Right lung (tissue), 5 donors: ENCODE measurements around the gene CRHR2. TPM values are rescaled to one million over a fixed set of nuclear protein-coding genes. Genes with fewer than 3 reads are reported as not detected.

Experiments
- DNase-seq, 2 donors: peaks; one replicate each; pipeline ENCODE4 v3.0.0-alpha.2; 2013
- polyA plus RNA-seq, 5 donors: library from polyadenylated mRNA; unstranded; fragments of 120-200 nt; gene quantifications; one replicate each; pipeline versions ENCODE4 v1.2.1 to v1.2.3, GENCODE V29; 2013; ENCODE audit warnings: inconsistent platforms in 1 of 5, low replicate concordance in 1 of 5; ENCODE audit not compliant: insufficient read length in 5 of 5, insufficient read depth in 1 of 5

The CRHR2 gene
- polyA plus RNA-seq, 5 donors, result 0.12 to 0.31 (median 0.26) TPM

DNA sequence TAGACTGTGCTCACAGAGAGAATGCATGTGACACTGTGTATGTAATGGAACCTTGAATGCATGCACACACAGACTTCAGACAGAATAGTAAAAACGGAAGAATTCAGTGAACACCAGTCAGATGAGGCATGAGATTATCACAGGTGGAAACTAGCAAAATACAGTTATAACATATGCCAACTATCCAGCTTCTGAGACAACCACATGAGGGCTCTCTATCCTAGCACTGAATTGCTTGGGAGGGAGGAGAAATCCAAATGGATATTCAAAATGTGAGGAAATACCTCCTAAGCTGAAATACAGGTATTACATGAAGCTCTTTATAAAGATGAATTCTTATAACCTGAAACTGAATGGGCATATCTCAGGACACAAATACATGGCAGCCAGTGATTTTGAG, 57.0 kb downstream of the CRHR2 start:
- no peak for DNase-seq

GRCh38 chr7:30618961-30619360, 63.3 kb downstream of the CRHR2 start:
- no peak for DNase-seq

DNA sequence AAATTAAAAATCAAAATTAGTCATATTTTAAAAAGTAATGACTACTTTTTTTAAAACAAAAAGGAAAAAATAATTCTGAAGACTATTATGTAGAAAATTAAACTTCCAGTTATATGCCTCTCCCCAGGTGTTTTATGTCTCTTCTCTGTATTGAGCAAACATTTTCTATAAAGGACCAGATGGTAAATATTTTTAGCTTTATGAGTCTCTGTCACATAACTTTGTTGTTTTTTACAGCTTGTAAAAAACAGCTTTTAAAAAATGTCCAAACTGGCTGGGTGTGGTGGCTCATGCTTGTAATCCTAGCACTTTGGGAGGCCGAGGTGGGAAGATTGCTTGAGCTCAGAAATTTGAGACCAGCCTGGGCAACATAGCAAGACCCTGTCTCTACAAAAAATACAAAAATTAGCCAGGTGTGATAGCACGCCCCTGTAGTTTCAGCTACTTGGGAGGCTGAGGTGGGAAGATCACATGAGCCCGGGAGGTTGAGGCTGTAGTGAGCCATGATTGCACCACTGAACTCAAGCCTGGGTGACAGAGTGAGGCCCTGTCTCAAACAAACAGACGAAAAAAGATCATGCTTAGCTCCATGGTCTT, 64.1 kb downstream of the CRHR2 start:
- DNase-seq, result no peak

DNA sequence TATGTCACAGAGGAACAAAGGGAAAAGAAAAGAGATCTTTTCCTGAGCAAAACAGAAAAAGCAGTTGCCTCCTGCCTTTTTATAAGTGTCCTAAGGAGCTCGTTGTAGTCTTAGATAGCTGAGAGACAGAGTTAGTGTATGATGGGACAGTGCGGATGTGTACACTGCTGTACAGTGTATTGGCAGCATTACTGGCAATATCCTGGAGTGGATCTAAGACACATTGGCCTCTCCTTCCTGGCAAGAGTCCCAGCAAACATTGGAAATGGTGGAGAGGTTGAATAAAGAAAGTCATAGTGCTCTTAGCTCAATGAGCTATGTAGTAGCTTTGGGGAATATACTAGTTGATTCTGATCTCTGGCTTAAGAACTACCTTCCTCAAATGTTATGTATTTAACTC, 64.9 kb downstream of the CRHR2 start:
- DNase-seq, result no peak

- DNase-seq, result no peak
These were observed 65.9 kb downstream of the CRHR2 start for GRCh38 chr7:30616318-30616717.

DNA sequence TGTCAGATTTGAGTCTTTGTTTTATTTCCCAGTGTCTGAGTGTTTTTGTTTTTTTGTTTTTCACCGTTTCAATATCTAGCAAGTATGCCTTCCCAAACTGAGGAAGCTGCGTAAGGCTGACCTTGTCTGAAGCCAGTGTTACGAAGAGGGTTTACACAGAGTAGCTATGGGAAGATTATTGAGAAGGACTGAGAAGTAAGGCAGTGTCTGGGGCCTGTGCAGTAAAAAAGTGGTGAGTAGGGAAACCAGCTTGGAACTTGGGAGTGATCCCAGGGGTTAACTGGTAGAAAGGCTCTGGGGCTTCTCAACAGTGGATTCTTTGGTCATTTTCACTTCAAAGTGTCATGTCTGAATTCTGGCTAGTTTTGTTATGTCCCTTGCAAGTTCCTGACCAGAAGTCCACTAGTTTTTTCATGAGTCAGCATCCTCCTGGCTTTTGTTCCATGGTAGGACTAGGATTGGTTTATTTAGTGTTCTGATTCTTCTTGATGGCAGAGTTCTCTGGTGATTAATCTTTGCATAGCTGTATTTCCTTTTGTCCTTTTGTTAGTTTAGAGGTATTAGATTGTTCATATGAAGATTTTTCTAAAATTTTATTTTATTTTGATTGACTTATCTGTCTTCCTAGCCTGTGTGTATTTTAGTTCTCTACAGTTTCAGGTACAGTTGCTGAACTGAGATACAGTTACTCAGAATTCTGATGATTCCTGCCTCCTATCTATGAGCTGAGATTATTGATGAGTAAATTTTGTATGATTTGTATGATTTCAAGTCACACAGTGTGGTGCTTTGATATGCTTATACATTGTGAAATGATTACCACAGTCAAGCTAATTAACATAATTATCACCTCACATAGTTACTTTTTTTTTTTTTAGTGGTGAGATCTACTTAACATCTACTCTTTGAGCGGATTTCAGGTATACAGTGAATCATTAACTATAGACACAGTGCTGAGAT, 68.6 kb downstream of the CRHR2 start:
- DNase-seq, result no peak

- DNase-seq, result no peak
These were observed 69.5 kb downstream of the CRHR2 start for GRCh38 chr7:30612658-30613265.

GRCh38 chr7:30605832-30606231, 76.4 kb downstream of the CRHR2 start:
- no peak for DNase-seq

GRCh38 chr7:30604901-30605300, 77.4 kb downstream of the CRHR2 start:
- DNase-seq, result no peak

Other genes starting within 250 kb of the CRHR2 start
- 10 to 100 TPM; 20.4 to 26.4 (median 23.6) TPM for gene NOD1, start 203.7 kb downstream of the CRHR2 start, polyA plus RNA-seq
- 10 to 100 TPM; 60.0 to 81.5 (median 64.9) TPM for gene GGCT, start 177.6 kb downstream of the CRHR2 start, polyA plus RNA-seq
- gene GARS1, start 87.6 kb downstream of the CRHR2 start, polyA plus RNA-seq, result 10 to 100 TPM; 68.0 to 82.9 (median 71.4) TPM
- 10 to 100 TPM; 11.7 to 31.2 (median 15.2) TPM for gene INMT, start 69.7 kb upstream of the CRHR2 start, polyA plus RNA-seq
- 10 to 100 TPM; 13.7 to 23.3 (median 16.5) TPM for gene MINDY4, start 89.0 kb upstream of the CRHR2 start, polyA plus RNA-seq
- 100 to 1,000 TPM in 4 of 5 donors, 10 to 100 TPM in 1; 82.4 to 310 (median 157) TPM for gene AQP1, start 229.4 kb upstream of the CRHR2 start, polyA plus RNA-seq